ENCODE data around the gene WWP2.
"Not testable (repeated sequence)": the region's sequence is repeated elsewhere in the genome, so short reads cannot be mapped to it uniquely, and the experiment has no call there.

WWP2 gene

DNA sequence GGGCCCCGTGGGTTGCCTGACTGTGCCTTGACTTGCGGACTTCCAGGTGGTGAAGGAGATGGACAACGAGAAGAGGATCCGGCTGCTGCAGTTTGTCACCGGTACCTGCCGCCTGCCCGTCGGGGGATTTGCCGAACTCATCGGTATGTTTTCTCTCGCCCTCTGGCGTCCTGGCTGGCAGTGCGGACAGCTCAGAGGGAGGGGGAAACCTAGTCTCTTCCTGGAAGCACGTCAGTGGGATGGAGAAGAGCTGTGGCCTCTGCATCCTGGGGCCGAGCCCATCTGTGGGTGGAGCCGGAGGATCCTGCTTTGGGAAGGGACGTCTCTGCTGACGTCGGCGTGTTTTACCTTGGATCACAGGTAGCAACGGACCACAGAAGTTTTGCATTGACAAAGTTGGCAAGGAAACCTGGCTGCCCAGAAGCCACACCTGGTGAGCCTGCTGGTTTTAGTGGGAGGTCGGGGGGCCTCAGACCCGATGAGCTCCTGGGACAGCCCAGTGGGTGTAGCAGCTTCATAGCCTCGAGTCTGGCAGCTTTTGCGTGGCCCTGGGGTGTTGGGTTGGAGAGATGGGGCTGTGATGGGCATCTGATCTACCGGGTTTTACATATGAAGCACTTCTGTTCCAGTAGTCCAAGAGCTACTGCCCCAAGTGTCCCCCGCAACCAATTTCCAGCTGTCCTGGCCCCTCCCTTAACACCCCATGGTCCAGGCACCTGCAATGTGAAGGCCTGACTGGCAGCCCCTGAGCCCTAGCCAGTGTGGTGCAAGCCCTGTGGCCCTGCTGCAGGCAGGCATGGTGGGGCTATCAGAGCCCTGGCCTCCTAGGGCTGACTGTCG lies 177.1 kb downstream of the WWP2 start:
- DNase-seq (ENCODE audit: low read depth): no peak
- TF ChIP-seq CTCF (conservative IDR thresholded peaks at IDR 0.05; ENCODE audit: control insufficient read depth, insufficient read depth, low read depth, low read length): no peak
- H3K4me3 ChIP-seq (ENCODE audit: control insufficient read depth, low read depth, low read length): no peak overlapping the region

DNA sequence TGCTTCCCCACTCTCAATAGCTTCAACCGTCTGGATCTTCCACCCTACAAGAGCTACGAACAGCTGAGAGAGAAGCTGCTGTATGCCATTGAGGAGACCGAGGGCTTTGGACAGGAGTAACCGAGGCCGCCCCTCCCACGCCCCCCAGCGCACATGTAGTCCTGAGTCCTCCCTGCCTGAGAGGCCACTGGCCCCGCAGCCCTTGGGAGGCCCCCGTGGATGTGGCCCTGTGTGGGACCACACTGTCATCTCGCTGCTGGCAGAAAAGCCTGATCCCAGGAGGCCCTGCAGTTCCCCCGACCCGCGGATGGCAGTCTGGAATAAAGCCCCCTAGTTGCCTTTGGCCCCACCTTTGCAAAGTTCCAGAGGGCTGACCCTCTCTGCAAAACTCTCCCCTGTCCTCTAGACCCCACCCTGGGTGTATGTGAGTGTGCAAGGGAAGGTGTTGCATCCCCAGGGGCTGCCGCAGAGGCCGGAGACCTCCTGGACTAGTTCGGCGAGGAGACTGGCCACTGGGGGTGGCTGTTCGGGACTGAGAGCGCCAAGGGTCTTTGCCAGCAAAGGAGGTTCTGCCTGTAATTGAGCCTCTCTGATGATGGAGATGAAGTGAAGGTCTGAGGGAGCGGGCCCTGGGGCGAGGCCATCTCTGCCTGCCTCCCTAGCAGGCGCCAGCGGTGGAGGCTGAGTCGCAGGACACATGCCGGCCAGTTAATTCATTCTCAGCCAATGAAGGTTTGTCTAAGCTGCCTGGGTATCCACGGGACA lies 177.9 kb downstream of the WWP2 start:
- DNase-seq (ENCODE audit: low read depth): no peak
- no peak for TF ChIP-seq CTCF (conservative IDR thresholded peaks at IDR 0.05; ENCODE audit: control insufficient read depth, insufficient read depth, low read depth, low read length)
- H3K4me3 ChIP-seq (ENCODE audit: control insufficient read depth, low read depth, low read length): no peak overlapping the region

DNA sequence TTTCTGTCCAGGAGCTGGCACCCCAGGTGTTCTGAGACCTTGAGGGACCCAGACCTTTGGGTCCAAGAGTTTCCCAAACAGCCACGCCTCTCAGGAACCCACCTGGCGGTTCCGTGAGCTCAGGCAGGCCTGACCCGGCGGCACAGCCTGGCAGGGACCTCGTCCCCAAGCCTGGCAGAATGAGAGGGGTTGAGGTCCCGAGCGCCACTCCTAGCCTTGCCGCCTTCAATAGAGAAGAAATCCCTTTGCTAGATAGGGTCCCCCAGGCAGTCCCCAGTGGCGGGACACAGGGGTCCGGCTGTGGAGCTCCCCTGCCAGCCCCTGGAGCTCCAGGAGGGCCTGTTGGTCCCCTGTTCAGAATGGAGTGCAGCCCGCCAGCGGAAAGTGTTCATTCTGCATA lies 178.5 kb downstream of the WWP2 start:
- no peak for TF ChIP-seq CTCF (conservative IDR thresholded peaks at IDR 0.05; ENCODE audit: control insufficient read depth, insufficient read depth, low read depth, low read length)
- DNase-seq (ENCODE audit: low read depth): no peak
- H3K4me3 ChIP-seq (ENCODE audit: control insufficient read depth, low read depth, low read length): no peak overlapping the region

DNA sequence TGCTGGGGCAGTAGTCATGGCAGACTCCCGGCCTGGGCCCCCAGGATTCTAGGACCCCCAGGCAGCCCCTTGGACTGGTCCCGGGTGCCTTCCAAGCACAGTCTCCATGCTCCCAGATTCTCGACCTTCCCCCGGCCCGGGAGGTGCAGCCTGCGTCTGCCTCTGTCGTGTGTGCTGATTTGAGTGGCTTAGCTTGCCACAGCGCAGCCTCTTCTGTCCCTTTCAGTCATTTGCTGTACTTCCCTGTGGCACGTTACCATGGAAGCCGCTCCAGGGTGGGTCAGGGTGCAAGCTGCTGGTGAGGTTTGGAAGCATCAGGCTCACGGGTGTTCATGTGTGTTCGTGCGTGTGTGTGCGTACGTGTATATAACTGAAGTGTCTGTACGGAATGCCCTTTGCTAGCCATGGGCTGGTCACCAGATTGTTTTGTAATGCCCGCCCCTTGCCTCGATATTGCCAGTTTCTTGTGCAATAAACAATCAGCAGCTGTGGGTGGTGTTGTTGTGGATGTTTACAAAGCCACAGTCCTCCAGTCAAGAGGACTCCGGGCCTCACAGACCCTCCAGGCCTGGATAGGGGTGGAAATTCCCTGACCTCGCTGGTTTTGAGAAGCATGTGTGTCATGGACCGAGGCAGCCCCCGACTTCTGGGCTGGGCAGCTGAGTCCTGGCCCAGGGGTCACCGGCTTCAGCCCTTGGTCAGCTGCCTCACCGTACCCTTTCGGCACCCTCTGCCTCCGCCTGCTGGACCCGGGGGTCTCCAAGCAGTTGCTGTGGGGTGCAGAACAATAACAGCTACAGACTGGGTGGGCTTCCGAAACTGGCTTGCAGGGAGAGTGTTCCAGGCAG lies 179.3 kb downstream of the WWP2 start:
- H3K4me3 ChIP-seq (ENCODE audit: control insufficient read depth, low read depth, low read length): no peak overlapping the region
- no peak for TF ChIP-seq CTCF (conservative IDR thresholded peaks at IDR 0.05; ENCODE audit: control insufficient read depth, insufficient read depth, low read depth, low read length)
- DNase-seq (ENCODE audit: low read depth): peak; percentile 28

DNA sequence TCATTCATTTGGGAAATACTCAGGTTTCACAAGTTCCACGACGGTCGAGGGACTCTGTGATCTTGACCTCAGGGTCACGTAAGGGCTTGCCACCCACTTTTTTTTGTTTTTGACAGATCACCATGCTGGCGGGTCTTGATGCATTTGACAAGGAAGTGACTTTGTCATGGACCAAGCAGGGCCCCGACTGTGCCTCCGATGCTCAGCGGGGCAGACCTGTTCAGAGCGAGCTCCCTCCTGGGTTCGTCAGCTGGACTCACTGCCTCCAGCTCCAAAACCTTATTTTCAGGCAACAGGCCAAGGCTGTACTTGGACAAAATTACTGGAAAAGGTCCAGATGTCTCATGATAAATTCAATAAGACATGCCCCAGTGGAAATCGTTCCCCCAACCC lies 180.0 kb downstream of the WWP2 start:
- no peak for TF ChIP-seq CTCF (conservative IDR thresholded peaks at IDR 0.05; ENCODE audit: control insufficient read depth, insufficient read depth, low read depth, low read length)
- DNase-seq (ENCODE audit: low read depth): no peak
- no peak overlapping the region for H3K4me3 ChIP-seq (ENCODE audit: control insufficient read depth, low read depth, low read length)

GRCh38 chr16:69942627-69943170 lies 180.6 kb downstream of the WWP2 start:
- no peak for DNase-seq (ENCODE audit: low read depth)
- H3K4me3 ChIP-seq (ENCODE audit: control insufficient read depth, low read depth, low read length): no peak overlapping the region
- no peak for TF ChIP-seq CTCF (conservative IDR thresholded peaks at IDR 0.05; ENCODE audit: control insufficient read depth, insufficient read depth, low read depth, low read length)

GRCh38 chr16:69943241-69944036 lies 181.3 kb downstream of the WWP2 start:
- H3K4me3 ChIP-seq (ENCODE audit: control insufficient read depth, low read depth, low read length); DNase-seq (ENCODE audit: low read depth): not testable (repeated sequence)

GRCh38 chr16:69950411-69950810 lies 188.3 kb downstream of the WWP2 start:
- not testable (repeated sequence) for DNase-seq (ENCODE audit: low read depth); H3K4me3 ChIP-seq (ENCODE audit: control insufficient read depth, low read depth, low read length)
